NCI-H1694 treated with DMSO at 0.1 percent for 48 hours (cell line): ENCODE results near the gene ALS2CL.
"Not testable (repeated sequence)": the region's sequence is repeated elsewhere in the genome, so short reads cannot be mapped to it uniquely, and the experiment has no call there.

Experiments used
- DNase-seq: peaks from one replicate; lab custom pipeline; 2025; lab: John Stamatoyannopoulos, UW

Gene ALS2CL

GRCh38 chr3:46693038-46693891 is at the start of gene ALS2CL:
Gene ALS2CL, minus strand, starts transcription at chr3:46693679. Its CDS starts 4,239 bp downstream, at chr3:46689440.
- no peak for DNase-seq

- no peak for DNase-seq
Observed at GRCh38 chr3:46742992-46743585, 49.6 kb upstream of the ALS2CL start.

GRCh38 chr3:46739565-46739964 is 46.1 kb upstream of the ALS2CL start:
- DNase-seq: not testable (repeated sequence)

GRCh38 chr3:46737329-46737731 is 43.9 kb upstream of the ALS2CL start:
- no peak for DNase-seq

GRCh38 chr3:46736006-46736872 is 42.8 kb upstream of the ALS2CL start:
- DNase-seq: no peak

- DNase-seq: no peak
Observed at GRCh38 chr3:46734773-46735172, 41.3 kb upstream of the ALS2CL start.

- no peak for DNase-seq
Observed at GRCh38 chr3:46733026-46733800, 39.7 kb upstream of the ALS2CL start.

GRCh38 chr3:46731795-46732194 is 38.3 kb upstream of the ALS2CL start:
- DNase-seq: no peak

- no peak for DNase-seq
Observed at GRCh38 chr3:46730819-46731218, 37.3 kb upstream of the ALS2CL start.

- no peak for DNase-seq
Observed at GRCh38 chr3:46729038-46729437, 35.6 kb upstream of the ALS2CL start.

GRCh38 chr3:46725621-46726314 is 32.3 kb upstream of the ALS2CL start:
- DNase-seq: no peak

GRCh38 chr3:46724424-46724823 is 30.9 kb upstream of the ALS2CL start:
- no peak for DNase-seq

- DNase-seq: no peak
Observed at GRCh38 chr3:46722443-46722842, 29.0 kb upstream of the ALS2CL start.

- DNase-seq: no peak
Observed at GRCh38 chr3:46721009-46721408, 27.5 kb upstream of the ALS2CL start.

GRCh38 chr3:46719735-46720271 is 26.3 kb upstream of the ALS2CL start:
- DNase-seq: no peak

- DNase-seq: no peak
Observed at GRCh38 chr3:46719044-46719565, 25.6 kb upstream of the ALS2CL start.

GRCh38 chr3:46717447-46718231 is 24.2 kb upstream of the ALS2CL start, which contains the start of gene PRSS50:
Gene PRSS50, minus strand, starts transcription at chr3:46717869. Its CDS starts 45 bp downstream, at chr3:46717824.
- no peak for DNase-seq

GRCh38 chr3:46716461-46717441 is 23.3 kb upstream of the ALS2CL start:
- DNase-seq: no peak
